GM19455 (cell line): ENCODE measurements around the gene ZBTB12.
"Not testable (repeated sequence)": the region's sequence is repeated elsewhere in the genome, so short reads cannot be mapped to it uniquely, and the experiment has no call there.

Experiments used
- ATAC-seq: cut with Tn5 transposase; IDR thresholded peaks from one replicate; pipeline ENCODE4 v1.9.1; 2021; ENCODE audit not compliant: unreplicated experiment

The ZBTB12 gene, protein sequence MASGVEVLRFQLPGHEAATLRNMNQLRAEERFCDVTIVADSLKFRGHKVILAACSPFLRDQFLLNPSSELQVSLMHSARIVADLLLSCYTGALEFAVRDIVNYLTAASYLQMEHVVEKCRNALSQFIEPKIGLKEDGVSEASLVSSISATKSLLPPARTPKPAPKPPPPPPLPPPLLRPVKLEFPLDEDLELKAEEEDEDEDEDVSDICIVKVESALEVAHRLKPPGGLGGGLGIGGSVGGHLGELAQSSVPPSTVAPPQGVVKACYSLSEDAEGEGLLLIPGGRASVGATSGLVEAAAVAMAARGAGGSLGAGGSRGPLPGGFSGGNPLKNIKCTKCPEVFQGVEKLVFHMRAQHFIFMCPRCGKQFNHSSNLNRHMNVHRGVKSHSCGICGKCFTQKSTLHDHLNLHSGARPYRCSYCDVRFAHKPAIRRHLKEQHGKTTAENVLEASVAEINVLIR

GRCh38 chr6:31901953-31902643, at the start of gene ZBTB12:
ZBTB12 (minus strand) TSS chr6:31902086; CDS start chr6:31901305, 781 bp downstream.
- no peak for ATAC-seq

DNA sequence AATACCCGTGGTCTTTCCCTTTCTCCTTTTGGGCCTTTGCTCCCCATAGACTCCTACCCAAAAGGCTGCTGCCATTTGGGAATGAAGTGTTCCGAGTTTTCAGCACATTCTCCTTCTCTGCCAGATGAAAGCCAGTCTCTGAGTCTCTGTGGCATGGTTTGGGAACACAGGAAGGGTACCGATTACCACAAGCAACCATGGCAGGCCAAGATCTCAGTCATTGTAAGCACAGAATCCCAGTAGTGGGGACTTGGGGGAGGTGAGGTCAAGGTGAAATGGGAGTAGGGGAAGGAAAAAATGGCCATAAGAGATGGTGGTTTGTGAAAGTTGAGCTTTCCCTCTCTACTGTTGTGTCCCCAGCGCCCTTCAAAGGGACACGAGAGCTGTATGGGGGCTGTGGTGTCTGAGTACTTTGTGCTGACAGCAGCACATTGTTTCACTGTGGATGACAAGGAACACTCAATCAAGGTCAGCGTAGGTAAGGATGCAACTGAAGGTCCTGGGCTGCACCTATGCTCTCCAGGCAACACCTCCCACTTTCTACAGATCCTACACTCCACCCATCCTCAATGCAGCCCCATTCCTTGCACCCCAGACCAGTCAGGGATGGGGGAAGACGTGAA, 48.2 kb upstream of the ZBTB12 start:
- ATAC-seq, result no peak

DNA sequence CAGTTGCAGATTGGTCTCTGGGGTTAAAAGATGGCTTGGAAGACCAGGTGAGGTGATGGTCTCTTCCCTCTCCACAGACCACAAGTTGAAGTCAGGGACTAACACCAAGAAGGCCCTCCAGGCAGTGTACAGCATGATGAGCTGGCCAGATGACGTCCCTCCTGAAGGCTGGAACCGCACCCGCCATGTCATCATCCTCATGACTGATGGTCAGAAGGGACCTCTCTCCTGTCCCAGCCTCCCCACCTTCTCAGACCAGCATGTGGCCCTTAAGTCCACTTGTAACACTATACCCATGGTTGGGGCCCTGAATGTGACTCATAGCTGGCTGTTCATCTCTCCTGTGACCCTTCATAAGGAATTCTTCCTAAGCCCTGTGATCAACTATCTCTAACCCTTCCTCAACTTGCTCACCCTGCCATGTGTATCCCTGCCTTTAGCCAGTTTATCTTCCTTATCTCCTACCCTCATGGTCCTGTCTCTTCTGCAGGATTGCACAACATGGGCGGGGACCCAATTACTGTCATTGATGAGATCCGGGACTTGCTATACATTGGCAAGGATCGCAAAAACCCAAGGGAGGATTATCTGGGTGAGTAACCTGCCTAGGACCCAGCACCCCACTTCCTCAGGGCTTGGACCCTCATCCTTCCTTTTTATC, 47.0 kb upstream of the ZBTB12 start:
- no peak for ATAC-seq

DNA sequence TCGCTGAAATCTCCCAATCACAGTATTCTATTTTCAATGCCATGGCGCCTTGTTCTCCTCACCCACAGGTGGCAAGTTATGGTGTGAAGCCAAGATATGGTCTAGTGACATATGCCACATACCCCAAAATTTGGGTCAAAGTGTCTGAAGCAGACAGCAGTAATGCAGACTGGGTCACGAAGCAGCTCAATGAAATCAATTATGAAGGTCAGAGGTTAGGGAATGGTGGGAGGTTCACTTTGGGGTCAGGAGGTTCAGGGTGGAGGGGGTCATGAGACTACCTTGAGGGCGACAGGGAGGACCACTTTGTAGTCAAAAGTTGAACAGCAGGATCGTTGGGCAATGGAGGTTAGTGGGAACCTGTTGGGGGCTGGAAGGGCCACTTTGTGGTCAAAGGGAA, 46.4 kb upstream of the ZBTB12 start:
- ATAC-seq, result no peak

- ATAC-seq, result no peak
Measured at GRCh38 chr6:31947864-31948263, 46.0 kb upstream of the ZBTB12 start.

GRCh38 chr6:31947070-31947675, 45.3 kb upstream of the ZBTB12 start:
- no peak for ATAC-seq

GRCh38 chr6:31946370-31946885, 44.5 kb upstream of the ZBTB12 start:
- ATAC-seq, result no peak

DNA sequence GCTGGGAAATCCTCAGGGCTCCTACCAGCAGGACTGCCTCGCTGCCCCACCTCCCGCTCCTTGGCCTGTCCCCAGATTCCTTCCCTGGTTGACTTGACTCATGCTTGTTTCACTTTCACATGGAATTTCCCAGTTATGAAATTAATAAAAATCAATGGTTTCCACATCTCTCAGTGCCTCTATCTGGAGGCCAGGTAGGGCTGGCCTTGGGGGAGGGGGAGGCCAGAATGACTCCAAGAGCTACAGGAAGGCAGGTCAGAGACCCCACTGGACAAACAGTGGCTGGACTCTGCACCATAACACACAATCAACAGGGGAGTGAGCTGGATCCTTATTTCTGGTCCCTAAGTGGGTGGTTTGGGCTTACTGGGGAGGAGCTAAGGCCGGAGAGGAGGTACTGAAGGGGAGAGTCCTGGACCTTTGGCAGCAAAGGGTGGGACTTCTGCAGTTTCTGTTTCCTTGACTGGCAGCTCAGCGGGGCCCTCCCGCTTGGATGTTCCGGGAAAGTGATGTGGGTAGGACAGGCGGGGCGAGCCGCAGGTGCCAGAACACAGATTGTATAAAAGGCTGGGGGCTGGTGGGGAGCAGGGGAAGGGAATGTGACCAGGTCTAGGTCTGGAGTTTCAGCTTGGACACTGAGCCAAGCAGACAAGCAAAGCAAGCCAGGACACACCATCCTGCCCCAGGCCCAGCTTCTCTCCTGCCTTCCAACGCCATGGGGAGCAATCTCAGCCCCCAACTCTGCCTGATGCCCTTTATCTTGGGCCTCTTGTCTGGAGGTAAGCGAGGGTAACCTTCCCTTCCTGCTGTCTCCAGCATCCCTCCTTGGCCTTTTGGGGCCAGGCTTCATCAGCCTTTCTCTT, 43.9 kb upstream of the ZBTB12 start, which contains the start of gene CFB:
Gene CFB, plus strand, starts transcription at position 589 of the 863 bp plus-strand sequence. Its CDS starts 127 bp downstream, at position 716.
- ATAC-seq, result no peak

DNA sequence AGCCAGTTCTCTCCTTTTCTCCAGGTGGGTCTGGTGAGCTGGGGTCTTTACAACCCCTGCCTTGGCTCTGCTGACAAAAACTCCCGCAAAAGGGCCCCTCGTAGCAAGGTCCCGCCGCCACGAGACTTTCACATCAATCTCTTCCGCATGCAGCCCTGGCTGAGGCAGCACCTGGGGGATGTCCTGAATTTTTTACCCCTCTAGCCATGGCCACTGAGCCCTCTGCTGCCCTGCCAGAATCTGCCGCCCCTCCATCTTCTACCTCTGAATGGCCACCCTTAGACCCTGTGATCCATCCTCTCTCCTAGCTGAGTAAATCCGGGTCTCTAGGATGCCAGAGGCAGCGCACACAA, 43.2 kb upstream of the ZBTB12 start:
- no peak for ATAC-seq

GRCh38 chr6:31943742-31944141, 41.9 kb upstream of the ZBTB12 start:
- ATAC-seq, result no peak

GRCh38 chr6:31940256-31940664, 38.4 kb upstream of the ZBTB12 start:
- ATAC-seq, result no peak

DNA sequence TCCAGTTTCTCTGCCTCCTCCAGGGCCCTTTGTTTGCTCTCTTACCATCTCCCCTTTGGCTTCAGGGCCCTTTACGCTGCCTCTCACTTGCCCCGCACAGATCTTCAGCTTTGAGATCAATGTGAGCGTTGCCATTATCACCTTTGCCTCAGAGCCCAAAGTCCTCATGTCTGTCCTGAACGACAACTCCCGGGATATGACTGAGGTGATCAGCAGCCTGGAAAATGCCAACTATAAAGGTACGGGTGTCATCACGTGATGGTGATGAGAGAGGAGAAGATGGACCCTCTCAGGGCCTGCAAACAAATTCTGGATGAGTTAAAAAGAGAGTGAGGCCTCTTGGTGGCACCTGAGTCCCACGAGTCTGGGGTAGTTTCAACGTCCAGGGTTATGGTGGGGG, 33.9 kb upstream of the ZBTB12 start:
- ATAC-seq, result no peak

DNA sequence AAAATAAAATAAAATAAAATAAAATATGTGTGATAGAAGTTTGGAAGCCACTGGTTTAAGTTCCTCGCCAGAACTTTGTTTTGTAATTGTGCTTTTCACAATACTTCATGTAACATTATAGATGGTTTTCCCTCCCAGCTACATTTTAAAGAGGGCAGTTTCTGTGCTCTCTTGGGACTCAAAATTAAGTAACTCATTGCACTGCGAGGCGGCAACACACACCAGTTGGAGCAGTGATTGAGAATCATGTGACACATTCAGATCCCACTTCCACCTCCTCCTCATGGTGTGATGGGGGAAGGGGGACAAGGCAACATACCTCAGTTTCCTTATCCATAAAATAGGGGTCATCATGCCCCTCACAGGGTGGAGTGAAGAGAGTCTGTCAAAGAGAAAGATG, 33.1 kb upstream of the ZBTB12 start:
- no peak for ATAC-seq

DNA sequence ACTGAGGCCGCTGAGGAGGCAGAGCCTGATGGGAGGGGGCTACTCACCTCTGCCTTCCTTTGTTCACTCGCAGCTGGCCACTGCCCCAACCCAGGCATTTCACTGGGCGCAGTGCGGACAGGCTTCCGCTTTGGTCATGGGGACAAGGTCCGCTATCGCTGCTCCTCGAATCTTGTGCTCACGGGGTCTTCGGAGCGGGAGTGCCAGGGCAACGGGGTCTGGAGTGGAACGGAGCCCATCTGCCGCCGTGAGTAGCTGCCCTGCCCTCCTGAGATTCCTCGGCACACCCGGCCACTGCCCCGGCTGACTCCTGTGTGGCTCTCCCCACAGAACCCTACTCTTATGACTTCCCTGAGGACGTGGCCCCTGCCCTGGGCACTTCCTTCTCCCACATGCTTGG, 31.7 kb upstream of the ZBTB12 start:
- ATAC-seq, result no peak

GRCh38 chr6:31932137-31932536, 30.3 kb upstream of the ZBTB12 start:
- ATAC-seq, result not testable (repeated sequence)

DNA sequence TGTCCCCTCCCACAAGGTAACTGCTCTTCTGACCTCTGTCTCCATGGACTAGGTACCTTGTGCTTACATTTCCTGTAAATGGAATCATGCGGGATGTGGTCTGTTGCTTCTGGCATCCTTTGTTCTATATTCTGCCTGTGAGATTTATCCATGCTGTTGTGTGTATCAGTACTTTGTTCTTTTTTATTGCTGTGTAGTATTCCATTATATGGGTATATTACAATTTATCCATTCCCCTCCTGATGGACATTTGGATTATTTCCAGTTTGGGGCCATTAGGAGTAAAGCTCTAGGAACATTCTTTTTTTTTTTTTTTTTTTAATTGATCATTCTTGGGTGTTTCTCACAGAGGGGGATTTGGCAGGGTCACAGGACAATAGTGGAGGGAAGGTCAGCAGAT, 29.1 kb upstream of the ZBTB12 start:
- no peak for ATAC-seq

DNA sequence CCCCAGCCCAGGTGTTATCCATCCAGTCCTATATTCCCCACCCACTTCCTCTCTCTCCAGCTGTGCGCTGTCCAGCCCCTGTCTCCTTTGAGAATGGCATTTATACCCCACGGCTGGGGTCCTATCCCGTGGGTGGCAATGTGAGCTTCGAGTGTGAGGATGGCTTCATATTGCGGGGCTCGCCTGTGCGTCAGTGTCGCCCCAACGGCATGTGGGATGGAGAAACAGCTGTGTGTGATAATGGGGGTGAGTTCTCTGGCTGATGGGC, 26.7 kb upstream of the ZBTB12 start:
- no peak for ATAC-seq

- no peak for ATAC-seq
Measured at GRCh38 chr6:31927863-31928671, 26.2 kb upstream of the ZBTB12 start.

GRCh38 chr6:31927242-31927862, 25.5 kb upstream of the ZBTB12 start, which contains the start of gene C2:
C2 (plus strand) TSS chr6:31927717; CDS start chr6:31927753, 36 bp downstream.
- ATAC-seq, result no peak
